ENCODE results near the gene FAM20B.
A peak's percentile ranks its signal among the peaks of the same experiment; 100 is the strongest.

Gene FAM20B

GRCh38 chr1:179099891-179100290 is 74.2 kb downstream of the FAM20B start:
- TF ChIP-seq CTCF (IDR thresholded peaks at IDR 0.05; ENCODE audit: control insufficient read depth, insufficient read depth, low read depth, low read length, missing control alignments) = no peak
- H3K4me3 ChIP-seq (ENCODE audit: control insufficient read depth, low read depth, low read length) = no peak overlapping the region
- DNase-seq (ENCODE audit: low read depth) = no peak

GRCh38 chr1:179101566-179101965 is 75.9 kb downstream of the FAM20B start:
- DNase-seq (ENCODE audit: low read depth) = no peak
- no peak for TF ChIP-seq CTCF (IDR thresholded peaks at IDR 0.05; ENCODE audit: control insufficient read depth, insufficient read depth, low read depth, low read length, missing control alignments)
- H3K4me3 ChIP-seq (ENCODE audit: control insufficient read depth, low read depth, low read length) = no peak overlapping the region

GRCh38 chr1:179103999-179104398 is 78.3 kb downstream of the FAM20B start:
- H3K4me3 ChIP-seq (ENCODE audit: control insufficient read depth, low read depth, low read length) = no peak overlapping the region
- DNase-seq (ENCODE audit: low read depth) = no peak
- no peak for TF ChIP-seq CTCF (IDR thresholded peaks at IDR 0.05; ENCODE audit: control insufficient read depth, insufficient read depth, low read depth, low read length, missing control alignments)

DNA sequence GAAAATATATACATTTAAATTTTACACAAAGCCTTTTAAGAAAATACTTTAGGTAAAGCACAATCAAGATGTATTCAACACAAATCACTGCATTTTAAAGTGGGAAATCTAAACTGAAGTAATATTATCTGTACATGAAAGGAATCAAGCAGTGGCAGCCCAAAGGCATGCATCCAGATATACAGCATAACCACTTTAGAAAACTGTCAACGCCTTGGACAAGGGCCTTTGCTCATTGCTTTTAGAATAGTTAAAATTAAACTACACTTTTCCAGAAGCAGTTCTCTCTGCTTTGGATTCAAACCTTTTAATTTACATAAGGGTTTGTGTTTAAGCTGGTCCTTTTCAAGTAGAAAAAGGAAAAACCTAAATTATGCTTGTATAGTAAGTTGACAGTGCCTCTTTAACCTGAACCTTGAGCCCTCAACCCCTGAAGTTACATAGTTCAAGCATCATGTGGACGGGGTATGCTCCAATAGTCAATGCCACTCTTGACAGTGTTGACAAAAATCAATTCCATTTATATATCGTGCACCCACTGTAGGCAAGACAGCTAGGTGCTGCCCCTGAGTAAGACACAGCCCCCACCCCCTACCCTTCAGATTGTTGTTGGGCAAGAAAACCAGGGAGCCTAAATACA is 79.0 kb downstream of the FAM20B start:
- TF ChIP-seq CTCF (IDR thresholded peaks at IDR 0.05; ENCODE audit: control insufficient read depth, insufficient read depth, low read depth, low read length, missing control alignments) = no peak
- no peak for DNase-seq (ENCODE audit: low read depth)
- no peak overlapping the region for H3K4me3 ChIP-seq (ENCODE audit: control insufficient read depth, low read depth, low read length)

- DNase-seq (ENCODE audit: low read depth) = no peak
- peak; percentile 46 for TF ChIP-seq CTCF (IDR thresholded peaks at IDR 0.05; ENCODE audit: control insufficient read depth, insufficient read depth, low read depth, low read length, missing control alignments)
- H3K4me3 ChIP-seq (ENCODE audit: control insufficient read depth, low read depth, low read length) = no peak overlapping the region
Observed at GRCh38 chr1:179105393-179105792, 79.7 kb downstream of the FAM20B start.

GRCh38 chr1:179107706-179108629 is 82.3 kb downstream of the FAM20B start:
- DNase-seq (ENCODE audit: low read depth) = no peak

More at GRCh38 chr1:179107706-179108629, 82.3 kb downstream of the FAM20B start:
- no peak overlapping the region for H3K4me3 ChIP-seq (ENCODE audit: control insufficient read depth, low read depth, low read length)
- no peak for TF ChIP-seq CTCF (IDR thresholded peaks at IDR 0.05; ENCODE audit: control insufficient read depth, insufficient read depth, low read depth, low read length, missing control alignments)

Measured in AG09309 (cell line).